GM12892 (cell line): ENCODE measurements around the gene GDAP2.
"Not testable (repeated sequence)": the region's sequence is repeated elsewhere in the genome, so short reads cannot be mapped to it uniquely, and the experiment has no call there.

Experiments
- DNase-seq: peaks from one replicate; pipeline ENCODE4 v3.0.0; 2011; ENCODE audit not compliant: insufficient read length
- FAIRE-seq: peaks from 2 replicates; lab custom pipeline; 2011; peaks lifted over from hg19 to GRCh38; lab: Jason Lieb, UNC
- POLR2A ChIP-seq: IDR thresholded peaks from 2 replicates; pipeline ENCODE4 v1.6.1; 2011; ENCODE audit warnings: low read depth, low read length, control low read depth
- POLR2AphosphoS5 ChIP-seq: IDR thresholded peaks from 2 replicates; pipeline ENCODE4 v1.6.1; 2011; ENCODE audit warnings: low read depth, low read length, control low read depth
- TAF1 ChIP-seq: IDR thresholded peaks from 2 replicates; pipeline ENCODE4 v1.6.1; 2011; ENCODE audit warnings: low read depth, mild to moderate bottlenecking, control low read depth, low read length, borderline replicate concordance

The GDAP2 gene

GRCh38 chr1:117932576-117932975 lies 3.2 kb upstream of the GDAP2 start:
- TF ChIP-seq TAF1, result no peak
- no peak for TF ChIP-seq POLR2AphosphoS5
- TF ChIP-seq POLR2A, result no peak
- FAIRE-seq (no peak), DNase-seq (no peak)

DNA sequence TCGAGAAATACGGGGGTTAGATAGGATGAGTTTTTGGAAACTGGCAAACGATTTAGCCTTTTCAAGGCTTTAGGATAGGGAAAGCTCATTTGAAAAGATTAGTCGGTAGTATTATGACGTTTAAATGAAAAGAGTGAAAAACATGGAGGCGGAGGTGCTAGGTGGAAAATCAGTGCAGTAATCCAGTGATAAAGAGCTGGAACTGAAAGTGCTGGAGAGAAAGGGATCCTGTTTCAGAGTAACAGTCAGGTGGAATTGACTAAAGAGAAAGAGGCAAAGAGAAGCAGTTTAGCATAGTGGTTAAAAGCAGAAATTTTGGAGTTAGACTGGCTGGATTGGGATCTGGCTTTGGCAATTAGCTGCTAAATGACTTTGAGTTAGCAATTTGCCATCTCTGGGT lies 1.1 kb upstream of the GDAP2 start:
- FAIRE-seq, result no peak
- TF ChIP-seq POLR2A, result no peak
- TF ChIP-seq TAF1, result no peak
- no peak for TF ChIP-seq POLR2AphosphoS5
- no peak for DNase-seq

GRCh38 chr1:117930173-117930447 lies 689 bp upstream of the GDAP2 start:
- TF ChIP-seq POLR2A, result no peak
- TF ChIP-seq POLR2AphosphoS5, result no peak
- no peak for TF ChIP-seq TAF1
- DNase-seq (no peak), FAIRE-seq (no peak)

- DNase-seq (peak; percentile 6), FAIRE-seq (peak; percentile 62)
- TF ChIP-seq TAF1 (no peak), POLR2A (no peak), POLR2AphosphoS5 (no peak)
Measured at GRCh38 chr1:117928881-117929342, 509 bp downstream of the GDAP2 start.

- TF ChIP-seq POLR2AphosphoS5, result no peak
- TF ChIP-seq TAF1, result no peak
- no peak for TF ChIP-seq POLR2A
- FAIRE-seq, result no peak
Measured at GRCh38 chr1:117925981-117926380, 3.4 kb downstream of the GDAP2 start.

DNA sequence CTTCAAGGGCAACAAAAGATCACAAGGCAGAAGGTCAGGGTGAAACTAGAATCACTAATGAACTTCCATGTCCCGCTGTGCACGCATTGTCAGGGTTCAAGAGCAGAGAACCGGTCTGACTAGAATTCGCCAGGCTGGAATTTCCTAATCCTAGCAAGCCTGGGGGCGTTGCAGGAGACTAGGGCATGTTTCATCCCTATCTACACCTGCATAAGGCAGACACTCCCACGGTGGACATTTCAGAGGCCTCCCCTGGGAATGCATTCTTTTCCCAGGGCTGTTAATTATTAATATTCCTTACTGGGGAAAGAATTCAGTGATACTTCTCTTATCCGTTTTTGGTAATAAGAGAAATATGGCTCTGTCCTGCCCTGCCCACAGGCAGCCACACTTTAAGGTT lies 6.7 kb downstream of the GDAP2 start:
- not testable (repeated sequence) for FAIRE-seq, DNase-seq

More at GRCh38 chr1:117925981-117926380, 3.4 kb downstream of the GDAP2 start:
- no peak for DNase-seq

DNA sequence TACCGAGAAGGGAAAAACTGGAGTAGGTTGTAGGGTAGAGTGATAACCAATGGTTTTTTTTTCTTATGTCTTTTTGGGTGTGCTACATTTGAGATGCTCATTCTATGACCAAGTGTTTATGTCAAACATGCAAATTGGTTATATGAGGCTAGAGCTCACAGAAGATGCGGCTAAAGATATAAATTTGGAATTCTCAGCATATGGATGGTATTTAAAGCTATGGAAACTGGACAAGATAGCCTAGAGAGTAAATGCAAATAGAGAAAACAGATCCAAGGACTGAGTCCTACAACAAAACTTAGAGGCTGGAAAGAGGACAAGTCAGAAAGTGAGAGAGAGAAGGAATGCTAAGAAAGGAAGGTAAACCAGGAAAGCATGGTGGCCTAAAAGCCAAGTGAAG lies 7.4 kb downstream of the GDAP2 start:
- no peak for TF ChIP-seq POLR2A
- no peak for TF ChIP-seq TAF1
- no peak for TF ChIP-seq POLR2AphosphoS5
- FAIRE-seq, result no peak
- no peak for DNase-seq

- no peak for TF ChIP-seq TAF1
- no peak for TF ChIP-seq POLR2A
- TF ChIP-seq POLR2AphosphoS5, result no peak
- DNase-seq, result no peak
- no peak for FAIRE-seq
Measured at GRCh38 chr1:117919376-117919775, 10.0 kb downstream of the GDAP2 start.

- FAIRE-seq (no peak), DNase-seq (no peak)
- TF ChIP-seq POLR2A (no peak), TAF1 (no peak), POLR2AphosphoS5 (no peak)
Measured at GRCh38 chr1:117911051-117911450, 18.4 kb downstream of the GDAP2 start.

DNA sequence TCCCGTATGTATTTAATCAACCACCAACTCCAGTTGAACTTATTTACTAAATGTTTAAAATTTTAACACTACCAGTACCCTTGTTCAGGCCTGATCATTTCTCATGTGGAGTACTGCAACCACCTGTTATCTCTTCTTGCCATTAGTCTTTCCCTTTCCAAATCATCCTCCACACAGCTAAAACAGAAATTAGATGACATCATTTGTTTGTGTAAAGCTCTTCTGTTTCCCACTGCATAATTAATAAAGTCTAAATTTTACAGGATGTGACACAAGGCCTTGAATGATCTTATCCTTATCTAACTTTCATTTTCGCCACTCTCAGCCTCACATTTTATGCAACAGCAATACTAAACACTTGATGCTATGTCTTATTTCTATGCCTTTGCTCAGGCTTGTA lies 24.4 kb downstream of the GDAP2 start:
- no peak for TF ChIP-seq POLR2A
- FAIRE-seq (no peak), DNase-seq (no peak)

GRCh38 chr1:117904485-117904884 lies 24.9 kb downstream of the GDAP2 start:
- no peak for TF ChIP-seq POLR2AphosphoS5
- TF ChIP-seq TAF1, result no peak
- no peak for TF ChIP-seq POLR2A
- FAIRE-seq (no peak), DNase-seq (no peak)

GRCh38 chr1:117902944-117903343 lies 26.5 kb downstream of the GDAP2 start:
- DNase-seq, result no peak
- no peak for TF ChIP-seq TAF1
- no peak for TF ChIP-seq POLR2A
- no peak for FAIRE-seq

DNA sequence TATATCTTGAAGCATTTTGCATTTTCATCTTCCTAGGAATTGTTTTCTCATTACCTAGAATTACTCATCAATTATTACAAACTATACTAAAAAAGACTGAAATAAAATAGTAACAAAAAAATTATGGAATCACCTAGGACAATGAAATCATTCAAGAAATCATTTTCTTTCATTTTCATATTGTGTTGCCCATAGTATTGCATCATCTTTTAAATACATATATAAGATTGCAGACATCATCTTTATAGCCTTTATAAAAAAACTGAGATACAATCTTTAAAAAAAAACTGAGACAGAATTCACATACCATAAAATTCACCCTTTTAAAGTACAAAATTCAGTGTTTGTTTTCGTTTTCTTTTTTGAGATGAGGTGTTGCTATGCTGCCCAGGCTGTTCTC lies 29.6 kb downstream of the GDAP2 start:
- no peak for TF ChIP-seq POLR2A
- TF ChIP-seq POLR2AphosphoS5, result no peak
- no peak for TF ChIP-seq TAF1
- no peak for FAIRE-seq

GRCh38 chr1:117897551-117897950 lies 31.9 kb downstream of the GDAP2 start:
- no peak for FAIRE-seq
- no peak for DNase-seq
- TF ChIP-seq POLR2A, result no peak
- no peak for TF ChIP-seq POLR2AphosphoS5
- TF ChIP-seq TAF1, result no peak

More for the DNA sequence above, 29.6 kb downstream of the GDAP2 start:
- DNase-seq, result no peak
